ENCODE results near the gene KIRREL3.

KIRREL3 gene

DNA sequence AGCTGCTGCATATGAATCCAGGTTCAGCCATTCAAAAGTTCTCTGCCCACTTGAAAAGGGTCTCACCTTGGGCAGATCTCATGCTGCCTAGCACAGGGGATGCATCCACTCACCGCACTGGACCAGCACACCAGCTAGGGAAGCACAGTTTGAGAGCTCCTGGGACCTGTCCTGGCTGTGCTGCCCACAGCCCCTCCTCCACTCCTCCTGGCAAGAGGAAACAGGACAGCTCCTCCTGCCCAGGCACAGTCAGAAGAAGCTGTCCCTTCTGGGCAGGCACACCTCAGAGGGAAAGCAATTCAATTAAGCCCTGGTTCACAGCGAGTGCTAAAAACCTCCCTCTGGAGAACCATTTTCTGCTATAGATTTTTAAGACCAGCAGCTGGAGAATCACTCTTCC, 498.4 kb downstream of the KIRREL3 start:
- H3K4me3 ChIP-seq (ENCODE audit: low read depth, low read length): no peak overlapping the region
- no peak for DNase-seq (ENCODE audit: low read depth, low spot score)
- TF ChIP-seq, protein P1, sequence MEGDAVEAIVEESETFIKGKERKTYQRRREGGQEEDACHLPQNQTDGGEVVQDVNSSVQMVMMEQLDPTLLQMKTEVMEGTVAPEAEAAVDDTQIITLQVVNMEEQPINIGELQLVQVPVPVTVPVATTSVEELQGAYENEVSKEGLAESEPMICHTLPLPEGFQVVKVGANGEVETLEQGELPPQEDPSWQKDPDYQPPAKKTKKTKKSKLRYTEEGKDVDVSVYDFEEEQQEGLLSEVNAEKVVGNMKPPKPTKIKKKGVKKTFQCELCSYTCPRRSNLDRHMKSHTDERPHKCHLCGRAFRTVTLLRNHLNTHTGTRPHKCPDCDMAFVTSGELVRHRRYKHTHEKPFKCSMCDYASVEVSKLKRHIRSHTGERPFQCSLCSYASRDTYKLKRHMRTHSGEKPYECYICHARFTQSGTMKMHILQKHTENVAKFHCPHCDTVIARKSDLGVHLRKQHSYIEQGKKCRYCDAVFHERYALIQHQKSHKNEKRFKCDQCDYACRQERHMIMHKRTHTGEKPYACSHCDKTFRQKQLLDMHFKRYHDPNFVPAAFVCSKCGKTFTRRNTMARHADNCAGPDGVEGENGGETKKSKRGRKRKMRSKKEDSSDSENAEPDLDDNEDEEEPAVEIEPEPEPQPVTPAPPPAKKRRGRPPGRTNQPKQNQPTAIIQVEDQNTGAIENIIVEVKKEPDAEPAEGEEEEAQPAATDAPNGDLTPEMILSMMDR (IDR thresholded peaks at IDR 0.05; ENCODE audit: insufficient read depth, low read length, missing control alignments): no peak
- POLR2A ChIA-PET: no interaction called here
- CTCF ChIA-PET: interaction anchor here (1.6 to 2.4 kb wide), 2 partner anchors 21 to 192 kb away, joined by 3 to 13 read pairs; no protein-coding TSS in a partner anchor

DNA sequence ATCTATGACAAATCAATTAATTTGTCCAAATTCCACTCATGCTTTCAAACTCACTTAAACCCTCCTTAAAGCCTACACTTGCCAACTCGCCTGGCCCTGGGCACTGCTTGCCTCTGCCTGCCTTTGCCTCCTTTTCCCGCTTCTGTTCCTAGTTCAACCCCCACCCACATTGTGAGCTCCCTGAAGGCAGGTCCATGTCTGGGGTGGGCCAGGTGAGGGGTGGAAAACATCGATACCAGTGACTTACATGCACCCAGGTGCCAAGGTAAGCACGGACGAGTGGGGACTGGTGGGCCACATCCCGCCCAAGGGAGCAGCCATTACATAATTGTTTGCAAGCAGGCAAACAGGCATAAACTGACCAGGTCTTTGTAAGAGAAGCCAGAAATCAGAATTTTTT, 498.9 kb downstream of the KIRREL3 start:
- H3K4me3 ChIP-seq (ENCODE audit: low read depth, low read length): no peak overlapping the region
- ChIA-PET POLR2A (no interaction called here), CTCF (interaction anchor here (0.9 to 2.4 kb wide), 3 partner anchors 21 to 192 kb away, joined by 3 to 13 read pairs (median 3); no protein-coding TSS in a partner anchor)
- TF ChIP-seq, protein P1 (IDR thresholded peaks at IDR 0.05; ENCODE audit: insufficient read depth, low read length, missing control alignments): no peak
- DNase-seq (ENCODE audit: low read depth, low spot score): no peak

DNA sequence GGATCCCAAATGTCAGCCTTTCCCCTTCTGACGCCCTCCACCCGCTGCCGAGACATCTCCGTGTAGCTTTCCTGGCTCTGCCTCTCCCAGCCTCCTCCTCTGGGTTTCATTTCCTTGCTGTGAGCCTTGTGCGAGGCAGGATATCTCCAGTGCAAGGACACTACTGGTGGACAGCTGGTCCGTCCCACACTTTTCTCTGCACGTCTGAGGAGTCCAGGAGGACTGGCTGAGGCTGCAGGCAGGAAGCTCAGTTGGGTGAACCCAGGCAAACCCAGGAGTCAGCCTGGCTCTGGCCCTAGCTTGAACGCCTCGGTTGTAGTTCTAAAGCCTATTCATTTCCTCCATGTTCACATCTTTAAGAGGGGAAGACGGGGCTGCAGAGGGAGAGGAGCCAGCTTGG, 499.6 kb downstream of the KIRREL3 start:
- CTCF ChIA-PET: interaction anchor here (0.9 to 2.4 kb wide), 2 partner anchors 20 to 22 kb away, joined by 3 to 13 read pairs; no protein-coding TSS in a partner anchor
- DNase-seq (ENCODE audit: low read depth, low spot score): no peak
- TF ChIP-seq, protein P1 (IDR thresholded peaks at IDR 0.05; ENCODE audit: insufficient read depth, low read length, missing control alignments): no peak
- POLR2A ChIA-PET: no interaction called here
- H3K4me3 ChIP-seq (ENCODE audit: low read depth, low read length): no peak overlapping the region

DNA sequence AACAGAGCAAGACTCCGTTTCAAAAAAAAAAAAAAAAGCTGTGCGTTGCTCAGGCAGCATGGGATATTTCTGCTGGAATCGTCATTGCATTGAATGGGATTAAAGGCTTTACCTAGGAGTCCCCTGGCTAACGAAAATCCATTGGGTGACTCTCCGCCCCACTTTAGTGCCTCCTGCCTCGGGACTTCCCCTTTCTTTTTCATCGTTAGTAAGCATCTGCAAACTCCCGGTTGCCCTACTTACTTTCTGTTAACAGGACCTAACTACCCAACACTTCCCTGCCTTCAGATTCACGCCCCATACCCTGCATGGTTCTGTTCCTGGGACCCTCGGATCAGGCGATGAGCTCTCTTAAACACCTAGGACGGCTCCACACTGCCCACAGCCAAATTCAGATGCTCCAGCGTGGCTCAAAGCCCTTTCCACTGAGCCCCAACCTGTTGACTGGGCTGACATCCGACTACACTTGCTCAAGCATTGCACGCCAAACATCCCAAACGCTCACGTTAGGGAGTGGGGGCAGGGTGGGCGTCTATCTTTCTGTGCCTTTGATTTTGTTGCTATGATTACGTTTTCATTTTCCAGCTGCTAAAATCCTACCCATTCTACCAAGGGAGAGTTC, 501.3 kb downstream of the KIRREL3 start:
- TF ChIP-seq, protein P1 (IDR thresholded peaks at IDR 0.05; ENCODE audit: insufficient read depth, low read length, missing control alignments): no peak
- ChIA-PET CTCF (interaction anchor here (1.1 to 3.0 kb wide), 2 partner anchors 18 to 491 kb away, joined by 4 to 10 read pairs; no protein-coding TSS in a partner anchor), POLR2A (no interaction called here)

DNA sequence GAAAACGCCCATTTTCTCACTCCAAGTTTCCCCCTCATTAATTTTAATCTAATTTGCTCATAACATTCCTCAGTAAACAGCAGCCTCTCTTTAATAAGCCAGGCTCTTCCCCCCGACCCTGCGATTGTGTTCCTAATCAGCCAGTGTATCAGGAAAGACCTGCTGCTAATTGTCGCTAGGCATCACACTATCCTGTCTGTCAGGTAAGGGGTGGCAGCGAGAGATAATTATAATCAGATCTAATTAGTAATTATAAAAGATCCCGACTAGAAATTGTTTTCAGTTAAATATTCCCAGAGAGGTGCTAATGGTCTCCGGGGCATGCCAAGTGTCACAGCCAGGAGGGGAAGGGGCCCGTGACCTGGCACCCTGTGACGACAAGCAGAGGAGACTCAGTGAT, 502.3 kb downstream of the KIRREL3 start:
- ChIA-PET POLR2A (no interaction called here), CTCF (interaction anchor here (3.0 kb wide), 1 partner anchor 18 kb away, joined by 10 read pairs; no protein-coding TSS in a partner anchor)
- no peak for DNase-seq (ENCODE audit: low read depth, low spot score)
- no peak overlapping the region for H3K4me3 ChIP-seq (ENCODE audit: low read depth, low read length)
- TF ChIP-seq, protein P1 (IDR thresholded peaks at IDR 0.05; ENCODE audit: insufficient read depth, low read length, missing control alignments): no peak

More for the DNA sequence above, 501.3 kb downstream of the KIRREL3 start:
- no peak overlapping the region for H3K4me3 ChIP-seq (ENCODE audit: low read depth, low read length)
- DNase-seq (ENCODE audit: low read depth, low spot score): no peak

DNA sequence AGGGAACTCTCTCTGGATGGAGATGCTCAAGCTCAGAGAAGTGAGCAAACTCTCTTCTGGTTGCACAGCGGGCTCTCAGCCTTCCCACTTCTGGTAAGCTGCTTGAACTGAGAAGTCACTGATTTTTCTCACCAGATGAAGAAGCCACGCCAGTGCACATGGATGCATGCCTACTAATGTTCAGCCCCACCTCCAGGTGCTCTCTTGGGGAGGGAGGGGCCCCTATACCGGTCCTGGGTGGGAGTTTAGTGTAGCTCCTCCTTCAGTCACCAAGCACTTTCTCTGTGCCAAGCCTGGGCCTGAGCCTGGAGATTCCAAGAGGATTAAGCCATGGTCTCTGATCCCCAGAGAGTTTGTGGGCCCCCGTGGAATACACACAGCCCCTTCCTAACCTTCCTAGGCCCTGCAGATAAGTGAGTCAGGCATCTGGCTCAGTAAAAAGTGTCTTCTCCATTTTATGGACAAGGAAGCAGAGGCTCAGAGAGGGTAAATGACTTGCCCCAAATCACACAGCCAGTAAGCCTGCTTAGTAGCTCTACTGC, 502.9 kb downstream of the KIRREL3 start:
- DNase-seq (ENCODE audit: low read depth, low spot score): no peak
- CTCF ChIA-PET: interaction anchor here (3.0 kb wide), 1 partner anchor 17 kb away, joined by 10 read pairs; no protein-coding TSS in a partner anchor
- POLR2A ChIA-PET: no interaction called here
- H3K4me3 ChIP-seq (ENCODE audit: low read depth, low read length): no peak overlapping the region
- TF ChIP-seq, protein P1 (IDR thresholded peaks at IDR 0.05; ENCODE audit: insufficient read depth, low read length, missing control alignments): no peak
